ENCODE measurements around the gene SUSD2. TPM values are rescaled to one million over a fixed set of nuclear protein-coding genes. Genes with fewer than 3 reads are reported as not detected.

Gene SUSD2
- total RNA-seq, 1 donor: 0.72 TPM

DNA sequence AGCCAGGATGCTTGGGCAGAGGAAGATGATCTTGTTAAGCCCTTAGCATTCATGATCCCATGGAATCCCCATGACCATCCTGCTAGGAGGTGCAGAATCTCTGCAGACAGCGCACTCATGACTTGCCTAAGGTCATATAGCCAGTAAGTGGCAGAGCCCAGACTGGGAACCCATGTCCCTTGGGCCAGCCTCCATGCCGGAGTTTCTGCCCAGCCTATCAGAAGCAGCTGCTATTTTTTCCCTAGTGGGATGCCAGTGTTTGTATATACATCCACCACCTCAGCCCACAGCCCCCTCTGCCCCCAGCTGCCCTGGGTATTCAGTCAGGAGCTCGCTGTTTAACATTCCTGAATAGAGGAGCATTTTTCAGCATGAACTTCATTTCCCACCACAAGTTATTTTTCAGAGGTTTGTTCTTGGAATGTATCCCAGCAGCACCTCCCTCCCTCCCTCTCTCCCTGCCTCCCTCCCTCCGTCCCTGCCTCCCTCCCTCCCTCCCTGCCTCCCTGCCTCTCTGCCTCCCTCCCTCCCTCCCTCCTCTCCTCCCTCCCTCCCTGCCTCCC, 34.4 kb upstream of the SUSD2 start:
- Histone ChIP-seq H3K9me3 (ENCODE audit: low read depth, low read length) (no peaks in the 10 kb centered on the region), H3K27ac (ENCODE audit: low read depth, low read length) (peak overlapping the region; percentile 69), H4K20me1 (ENCODE audit: insufficient read depth, low read length) (peaks cover 27% of the 10 kb centered on the region), H3K36me3 (ENCODE audit: insufficient read depth, low read length) (peaks cover 4% of the 10 kb centered on the region), H3K4me2 (ENCODE audit: insufficient read depth, low read length) (peak overlapping the region; percentile 66), H3K4me1 (ENCODE audit: insufficient read depth, low read length) (peaks cover 27% of the 10 kb centered on the region), H3K79me2 (ENCODE audit: insufficient read depth, low read length) (peaks cover 14% of the 10 kb centered on the region), H3K27me3 (ENCODE audit: insufficient read depth, low read length) (no peaks in the 10 kb centered on the region), H3K4me3 (ENCODE audit: insufficient read depth, low read length) (no peak overlapping the region), H2AFZ (ENCODE audit: low read length) (no peak overlapping the region)
- TF ChIP-seq, protein P1, sequence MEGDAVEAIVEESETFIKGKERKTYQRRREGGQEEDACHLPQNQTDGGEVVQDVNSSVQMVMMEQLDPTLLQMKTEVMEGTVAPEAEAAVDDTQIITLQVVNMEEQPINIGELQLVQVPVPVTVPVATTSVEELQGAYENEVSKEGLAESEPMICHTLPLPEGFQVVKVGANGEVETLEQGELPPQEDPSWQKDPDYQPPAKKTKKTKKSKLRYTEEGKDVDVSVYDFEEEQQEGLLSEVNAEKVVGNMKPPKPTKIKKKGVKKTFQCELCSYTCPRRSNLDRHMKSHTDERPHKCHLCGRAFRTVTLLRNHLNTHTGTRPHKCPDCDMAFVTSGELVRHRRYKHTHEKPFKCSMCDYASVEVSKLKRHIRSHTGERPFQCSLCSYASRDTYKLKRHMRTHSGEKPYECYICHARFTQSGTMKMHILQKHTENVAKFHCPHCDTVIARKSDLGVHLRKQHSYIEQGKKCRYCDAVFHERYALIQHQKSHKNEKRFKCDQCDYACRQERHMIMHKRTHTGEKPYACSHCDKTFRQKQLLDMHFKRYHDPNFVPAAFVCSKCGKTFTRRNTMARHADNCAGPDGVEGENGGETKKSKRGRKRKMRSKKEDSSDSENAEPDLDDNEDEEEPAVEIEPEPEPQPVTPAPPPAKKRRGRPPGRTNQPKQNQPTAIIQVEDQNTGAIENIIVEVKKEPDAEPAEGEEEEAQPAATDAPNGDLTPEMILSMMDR (IDR thresholded peaks at IDR 0.05; ENCODE audit: extremely low read depth, low read depth, low read length): no peak
- DNase-seq (ENCODE audit: insufficient read length, low spot score, missing footprints): peak; percentile 94

DNA sequence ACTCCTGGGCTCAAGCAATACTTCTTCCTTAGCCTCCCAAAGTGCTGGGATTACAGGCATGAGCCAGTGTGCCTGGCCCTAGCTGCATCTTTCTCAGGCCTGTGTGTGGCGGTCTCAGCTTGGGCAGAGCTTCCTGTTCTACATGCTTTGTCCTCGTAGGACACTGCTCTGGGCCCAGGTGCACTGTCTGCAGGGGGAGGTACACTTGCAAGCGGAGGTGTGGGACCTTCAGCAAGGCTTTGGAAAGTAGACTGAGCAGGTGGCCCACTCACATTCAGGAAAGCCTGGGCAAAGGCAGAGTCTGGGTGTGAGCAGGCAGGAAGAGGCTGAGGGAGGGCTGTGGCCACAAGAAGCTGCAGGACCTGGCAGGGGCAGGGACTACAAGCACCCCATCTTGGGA, 33.6 kb upstream of the SUSD2 start:
- H3K9me3 ChIP-seq (ENCODE audit: low read depth, low read length): no peaks in the 10 kb centered on the region
- H3K79me2 ChIP-seq (ENCODE audit: insufficient read depth, low read length): peaks cover 12% of the 10 kb centered on the region
- DNase-seq (ENCODE audit: insufficient read length, low spot score, missing footprints): no peak
- peaks cover 4% of the 10 kb centered on the region for H3K36me3 ChIP-seq (ENCODE audit: insufficient read depth, low read length)
- peaks cover 24% of the 10 kb centered on the region for H4K20me1 ChIP-seq (ENCODE audit: insufficient read depth, low read length)
- H3K27me3 ChIP-seq (ENCODE audit: insufficient read depth, low read length): no peaks in the 10 kb centered on the region
- H3K4me2 ChIP-seq (ENCODE audit: insufficient read depth, low read length): peak overlapping the region; percentile 3
- no peak overlapping the region for H3K4me3 ChIP-seq (ENCODE audit: insufficient read depth, low read length)
- H3K27ac ChIP-seq (ENCODE audit: low read depth, low read length): no peak overlapping the region
- H3K4me1 ChIP-seq (ENCODE audit: insufficient read depth, low read length): peaks cover 25% of the 10 kb centered on the region
- TF ChIP-seq, protein P1 (IDR thresholded peaks at IDR 0.05; ENCODE audit: extremely low read depth, low read depth, low read length): no peak
- no peak overlapping the region for H2AFZ ChIP-seq (ENCODE audit: low read length)

DNA sequence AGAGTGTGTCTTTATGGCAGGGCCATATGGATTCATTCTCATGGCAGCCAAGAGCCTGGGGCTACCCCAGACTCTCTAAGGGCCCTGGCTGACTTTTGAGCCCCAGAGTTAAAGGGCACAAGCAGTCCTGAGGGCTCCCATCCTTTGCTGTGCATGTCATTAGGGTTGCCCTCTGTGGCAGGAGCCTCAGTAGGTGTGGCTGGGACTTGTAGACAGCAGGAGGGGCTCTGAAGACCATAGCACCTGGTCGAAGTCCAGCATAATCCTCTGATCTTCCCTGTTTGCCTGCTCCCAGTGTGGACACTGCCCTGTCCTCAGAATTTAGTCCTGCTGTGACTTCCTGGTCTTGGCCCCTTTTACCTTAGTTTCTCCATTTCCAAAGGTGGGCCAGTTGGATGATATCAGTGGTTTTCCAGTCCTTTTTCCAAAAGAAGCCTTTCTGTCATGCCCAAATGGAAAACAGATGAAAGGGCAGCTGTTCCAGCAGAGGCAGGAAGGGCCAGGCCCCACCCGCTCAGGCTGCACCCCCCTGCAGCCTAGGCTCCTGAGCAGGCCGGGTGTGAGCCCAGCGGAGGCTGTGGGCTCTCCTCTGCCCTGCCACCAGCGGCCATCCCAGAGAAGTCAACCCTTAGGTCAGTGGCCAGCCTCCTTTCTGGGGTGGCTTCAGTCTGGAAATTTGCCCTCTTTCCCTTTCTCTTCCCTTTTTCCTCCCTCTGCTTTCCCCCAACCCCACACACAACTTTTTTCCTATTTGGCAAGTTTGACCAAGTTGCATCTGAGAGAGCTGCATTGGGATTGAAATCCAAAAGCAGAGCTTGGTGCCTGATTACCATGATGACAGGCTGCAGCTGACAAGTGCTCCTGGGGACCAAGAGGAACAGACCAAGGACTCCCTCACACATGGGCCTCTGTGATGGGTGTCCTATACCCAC, 32.8 kb upstream of the SUSD2 start:
- peaks cover 19% of the 10 kb centered on the region for H4K20me1 ChIP-seq (ENCODE audit: insufficient read depth, low read length)
- DNase-seq (ENCODE audit: insufficient read length, low spot score, missing footprints): no peak
- peaks cover 4% of the 10 kb centered on the region for H3K36me3 ChIP-seq (ENCODE audit: insufficient read depth, low read length)
- peaks cover 12% of the 10 kb centered on the region for H3K79me2 ChIP-seq (ENCODE audit: insufficient read depth, low read length)
- H3K4me1 ChIP-seq (ENCODE audit: insufficient read depth, low read length): peaks cover 32% of the 10 kb centered on the region
- H3K4me3 ChIP-seq (ENCODE audit: insufficient read depth, low read length): no peak overlapping the region
- no peak overlapping the region for H3K27ac ChIP-seq (ENCODE audit: low read depth, low read length)
- TF ChIP-seq, protein P1 (IDR thresholded peaks at IDR 0.05; ENCODE audit: extremely low read depth, low read depth, low read length): no peak
- no peak overlapping the region for H2AFZ ChIP-seq (ENCODE audit: low read length)
- no peak overlapping the region for H3K4me2 ChIP-seq (ENCODE audit: insufficient read depth, low read length)
- H3K27me3 ChIP-seq (ENCODE audit: insufficient read depth, low read length): no peaks in the 10 kb centered on the region
- H3K9me3 ChIP-seq (ENCODE audit: low read depth, low read length): no peaks in the 10 kb centered on the region

DNA sequence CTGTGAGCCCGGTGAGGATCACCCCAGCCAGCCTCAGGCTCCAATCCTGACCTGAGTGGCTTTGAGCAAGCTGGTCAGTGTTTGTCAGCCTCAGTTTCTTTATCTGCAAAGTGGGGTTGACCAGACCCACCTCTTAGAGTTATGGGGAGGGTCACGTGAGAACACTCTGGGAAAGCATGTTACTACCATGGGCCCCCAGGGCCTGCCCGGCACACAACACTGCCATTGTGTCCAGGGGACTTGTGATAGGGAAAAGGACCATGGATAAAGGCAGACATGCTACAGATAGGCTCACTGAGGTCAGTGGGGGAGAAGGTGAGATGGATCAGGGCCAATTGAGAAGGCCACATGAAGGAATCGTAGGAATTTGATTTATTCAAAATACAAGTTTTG, 32.1 kb upstream of the SUSD2 start:
- Histone ChIP-seq H3K27me3 (ENCODE audit: insufficient read depth, low read length) (no peaks in the 10 kb centered on the region), H3K36me3 (ENCODE audit: insufficient read depth, low read length) (peaks cover 4% of the 10 kb centered on the region), H3K79me2 (ENCODE audit: insufficient read depth, low read length) (peaks cover 9% of the 10 kb centered on the region), H3K4me1 (ENCODE audit: insufficient read depth, low read length) (peaks cover 35% of the 10 kb centered on the region), H3K9me3 (ENCODE audit: low read depth, low read length) (no peaks in the 10 kb centered on the region), H4K20me1 (ENCODE audit: insufficient read depth, low read length) (peaks cover 16% of the 10 kb centered on the region), H3K4me3 (ENCODE audit: insufficient read depth, low read length) (no peak overlapping the region), H3K4me2 (ENCODE audit: insufficient read depth, low read length) (no peak overlapping the region), H2AFZ (ENCODE audit: low read length) (no peak overlapping the region), H3K27ac (ENCODE audit: low read depth, low read length) (no peak overlapping the region)
- TF ChIP-seq, protein P1 (IDR thresholded peaks at IDR 0.05; ENCODE audit: extremely low read depth, low read depth, low read length): no peak
- no peak for DNase-seq (ENCODE audit: insufficient read length, low spot score, missing footprints)

All from osteoblast (primary cell).